AG20443 (cell line): ENCODE results near the gene CBFA2T3.
A peak's percentile ranks its signal among the peaks of the same experiment; 100 is the strongest.

Source experiments
- DNase-seq: peaks from one replicate; pipeline ENCODE4 v3.0.0; 2012; ENCODE audit warnings: low spot score, mixed read lengths

CBFA2T3 gene

DNA sequence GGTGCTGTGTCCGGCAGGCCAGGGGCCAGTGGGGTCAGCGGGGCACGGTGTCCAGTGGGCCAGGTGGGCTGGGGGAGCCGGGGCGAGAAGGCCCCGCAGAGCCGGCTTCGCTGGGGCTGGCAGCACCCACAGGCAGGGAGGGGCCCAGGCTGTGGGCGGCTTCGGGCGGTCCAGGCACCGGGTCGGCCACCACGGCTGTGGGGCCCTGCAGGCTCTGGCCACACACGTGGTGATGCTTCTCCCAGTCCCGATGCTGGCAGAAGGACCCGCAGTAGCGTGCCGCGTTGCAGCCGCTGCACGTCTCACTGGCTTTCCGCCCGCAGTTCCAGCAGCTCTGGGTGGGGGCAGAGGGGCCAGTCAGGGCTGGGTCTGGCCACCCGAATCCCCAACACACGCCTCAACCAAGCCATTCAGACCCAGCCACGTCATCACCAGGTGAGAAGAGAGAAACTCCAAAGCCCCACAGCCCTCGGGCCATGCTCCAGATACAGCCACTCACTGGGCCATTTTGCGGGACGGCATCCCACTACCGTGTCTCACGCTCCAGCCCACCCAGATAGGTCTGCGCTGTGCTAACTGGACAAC, 100.0 kb downstream of the CBFA2T3 start:
- DNase-seq, result no peak

DNA sequence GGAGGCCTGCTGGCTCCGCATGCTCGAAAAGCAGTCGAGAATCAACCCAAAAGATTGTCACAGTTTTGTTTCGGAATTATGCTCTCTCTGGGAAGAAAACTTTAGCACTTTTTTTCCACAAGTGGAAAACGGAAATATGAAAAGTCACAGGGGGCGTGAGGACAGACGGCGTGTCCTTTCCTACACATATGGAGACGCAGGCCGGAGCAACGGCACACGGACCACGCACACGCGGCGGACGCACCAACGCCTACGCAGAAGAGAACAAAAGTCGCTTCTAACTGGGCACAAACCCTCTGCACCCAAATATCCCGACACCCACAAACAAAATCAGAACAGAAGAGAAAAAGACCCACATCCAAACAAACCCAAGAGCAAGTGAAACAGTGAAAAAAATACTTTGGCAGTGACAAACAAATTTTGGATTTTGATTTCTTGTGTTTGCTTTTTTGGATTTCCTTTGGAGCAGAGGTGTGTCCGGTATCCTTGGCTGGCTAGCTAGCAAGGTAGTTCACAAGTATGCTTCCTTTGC, 101.2 kb downstream of the CBFA2T3 start:
- DNase-seq, result no peak

DNA sequence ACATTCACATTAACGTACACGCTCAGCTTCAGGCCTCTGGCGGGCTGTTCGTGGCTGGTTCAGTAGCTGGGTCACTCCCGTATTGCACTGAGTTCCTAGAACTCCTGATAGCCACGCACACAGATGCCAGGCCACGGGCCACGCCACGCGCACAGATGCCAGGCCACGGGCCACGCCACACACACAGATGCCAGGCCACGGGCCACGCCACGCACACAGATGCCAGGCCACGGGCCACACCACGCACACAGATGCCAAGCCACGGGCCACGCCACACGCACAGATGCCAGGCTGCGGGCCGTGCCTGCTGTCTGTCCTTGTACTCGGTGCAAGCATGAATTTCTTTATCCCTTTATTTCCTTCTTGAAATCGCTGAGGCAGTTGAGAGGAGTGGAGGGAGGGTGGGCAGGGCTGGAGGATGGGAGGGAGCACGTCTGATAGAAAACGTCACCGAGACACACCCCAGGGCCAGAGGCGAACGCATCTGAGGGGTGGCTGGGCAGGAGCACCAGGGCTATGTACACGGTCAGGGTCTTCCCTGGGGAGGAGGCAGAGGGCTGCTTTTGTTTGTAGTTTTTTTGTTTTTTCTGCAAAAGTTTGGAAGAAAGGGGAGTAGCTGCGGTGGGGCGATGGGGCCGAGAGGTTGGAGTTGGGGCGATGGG, 101.9 kb downstream of the CBFA2T3 start:
- no peak for DNase-seq

DNA sequence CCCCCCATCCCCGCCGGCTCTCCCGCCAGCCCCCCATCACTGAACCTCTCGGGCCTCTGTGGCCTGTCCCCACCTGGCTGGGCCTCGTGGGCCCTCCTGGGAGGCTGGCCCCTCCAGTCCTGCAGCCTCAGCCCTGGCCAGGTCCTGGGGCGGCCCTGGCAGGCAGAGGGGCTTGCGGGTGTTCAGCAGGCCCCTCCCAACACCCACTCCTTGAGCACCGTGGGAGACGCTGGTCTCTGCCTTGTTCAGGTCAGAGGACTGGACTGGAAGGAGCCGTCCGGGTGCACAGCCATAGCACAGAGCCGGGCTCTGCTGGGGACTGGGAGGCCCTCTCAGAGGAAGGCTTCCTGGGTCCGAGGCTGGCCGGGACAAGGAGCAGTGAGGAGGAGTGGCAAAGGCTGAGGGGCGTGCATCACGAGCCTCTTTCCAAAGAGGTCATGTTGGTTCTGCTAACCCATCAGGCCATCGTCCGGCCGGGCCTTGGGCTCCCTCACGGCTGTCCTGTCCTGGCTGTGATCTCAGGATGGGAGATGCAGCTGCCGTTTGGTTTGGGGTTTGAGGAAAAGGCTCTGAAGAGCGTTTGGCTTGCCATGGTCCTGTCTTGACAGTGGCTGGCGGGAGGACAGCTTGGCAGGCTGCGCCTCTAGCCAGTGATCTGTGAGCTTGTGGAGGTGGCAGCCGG, 104.2 kb downstream of the CBFA2T3 start:
- no peak for DNase-seq

DNA sequence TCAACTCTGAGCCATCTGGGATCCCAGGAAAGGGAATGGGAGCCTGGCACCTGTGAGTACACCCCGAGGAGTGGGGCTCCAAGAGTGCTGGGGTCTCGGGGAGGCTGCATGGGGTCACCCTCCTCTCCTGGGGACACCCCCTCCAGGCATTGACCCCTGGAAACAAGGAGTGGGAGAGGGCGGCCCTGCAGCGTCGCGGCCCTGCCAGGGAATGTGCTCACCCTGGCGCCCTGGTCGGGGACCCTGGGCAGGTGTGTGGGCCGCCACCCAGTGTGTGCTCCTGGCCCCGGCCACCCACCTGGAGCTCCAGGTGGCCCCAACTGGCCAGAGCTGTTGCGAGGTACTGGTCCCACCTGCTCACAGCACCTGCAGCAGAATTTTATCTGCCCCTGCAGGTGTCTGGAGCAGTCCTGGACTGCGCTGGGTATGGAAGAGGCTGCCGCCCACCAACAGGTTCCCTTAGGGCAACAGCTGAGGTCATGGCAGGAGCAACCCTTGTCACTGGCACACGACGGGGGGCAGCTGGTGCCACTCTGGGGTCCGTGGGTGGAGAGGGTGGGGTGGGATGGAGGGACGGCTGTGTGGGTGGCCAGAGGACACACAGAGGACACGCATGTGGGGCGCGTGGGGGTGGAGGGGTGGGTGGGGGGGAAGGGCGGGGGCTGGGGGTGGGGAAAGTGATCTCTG, 105.1 kb downstream of the CBFA2T3 start:
- DNase-seq, result no peak

DNA sequence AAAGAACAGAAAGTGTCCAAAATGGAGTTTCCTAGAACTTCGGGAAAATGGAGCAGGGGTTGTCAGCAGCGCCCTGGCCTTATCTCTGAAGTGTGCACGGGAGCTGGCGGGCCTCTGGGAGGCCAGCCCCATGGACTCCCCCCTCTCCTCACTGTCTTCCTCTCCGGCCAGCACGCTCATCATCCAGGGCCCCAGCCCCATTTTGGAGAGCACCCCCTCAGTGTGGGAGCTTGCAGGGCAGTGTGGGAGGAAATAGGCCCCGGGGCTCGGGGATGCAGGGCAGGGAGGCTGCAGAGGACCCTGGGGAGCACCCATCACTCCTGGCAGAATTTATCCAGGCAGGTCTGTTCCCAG, 105.7 kb downstream of the CBFA2T3 start:
- no peak for DNase-seq

DNA sequence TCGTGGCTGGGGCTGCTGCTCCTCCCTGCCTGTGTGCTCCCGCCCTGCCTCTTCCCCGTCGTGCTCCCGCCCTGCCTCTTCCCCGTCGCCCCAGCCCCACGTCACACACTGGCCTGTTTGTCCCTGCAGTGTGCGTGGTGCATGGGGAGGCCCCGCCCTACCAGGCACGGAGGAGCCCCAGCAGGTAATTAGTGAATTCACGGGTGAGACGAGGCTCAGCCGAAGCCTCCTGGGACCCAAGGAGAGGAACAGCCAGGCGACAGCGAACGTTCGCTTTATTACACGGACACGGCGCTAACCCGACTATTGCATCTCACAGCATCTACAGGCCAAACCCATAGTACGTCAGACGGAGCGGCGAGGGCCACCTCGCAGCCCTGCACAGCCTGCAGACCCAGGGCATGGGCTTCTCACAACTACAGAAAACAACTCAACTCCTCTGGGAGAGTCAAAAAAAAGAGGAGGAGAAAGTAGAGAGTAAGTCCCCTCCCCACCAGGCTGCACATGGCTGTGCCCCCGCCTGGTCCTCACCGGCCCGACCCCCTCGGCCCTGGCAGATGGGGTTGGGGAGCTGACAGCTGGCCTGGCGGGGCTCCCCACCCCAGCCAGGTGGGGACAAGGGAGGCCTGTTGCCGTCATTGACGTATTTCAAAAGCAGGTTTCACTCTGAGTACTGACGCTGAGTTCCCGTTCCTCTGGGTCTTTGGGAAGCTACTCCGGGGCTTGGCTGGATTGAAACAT, 106.2 kb downstream of the CBFA2T3 start:
- no peak for DNase-seq

DNA sequence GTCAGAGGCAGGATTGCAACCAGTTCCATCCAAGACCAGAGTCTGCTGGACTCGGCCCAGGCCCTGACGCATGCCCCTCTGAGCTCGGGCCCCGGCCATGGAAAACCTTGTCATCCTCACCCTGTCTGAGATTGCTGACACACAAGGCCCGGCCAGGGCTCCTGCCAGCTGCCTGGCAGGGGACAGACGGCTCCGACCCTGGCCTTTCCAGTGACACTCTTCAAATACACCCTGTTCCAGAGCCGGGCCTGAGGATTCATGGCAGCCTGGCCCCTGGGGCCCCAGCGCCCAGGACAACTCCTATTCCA, 107.4 kb downstream of the CBFA2T3 start:
- DNase-seq, result peak; percentile 46

DNA sequence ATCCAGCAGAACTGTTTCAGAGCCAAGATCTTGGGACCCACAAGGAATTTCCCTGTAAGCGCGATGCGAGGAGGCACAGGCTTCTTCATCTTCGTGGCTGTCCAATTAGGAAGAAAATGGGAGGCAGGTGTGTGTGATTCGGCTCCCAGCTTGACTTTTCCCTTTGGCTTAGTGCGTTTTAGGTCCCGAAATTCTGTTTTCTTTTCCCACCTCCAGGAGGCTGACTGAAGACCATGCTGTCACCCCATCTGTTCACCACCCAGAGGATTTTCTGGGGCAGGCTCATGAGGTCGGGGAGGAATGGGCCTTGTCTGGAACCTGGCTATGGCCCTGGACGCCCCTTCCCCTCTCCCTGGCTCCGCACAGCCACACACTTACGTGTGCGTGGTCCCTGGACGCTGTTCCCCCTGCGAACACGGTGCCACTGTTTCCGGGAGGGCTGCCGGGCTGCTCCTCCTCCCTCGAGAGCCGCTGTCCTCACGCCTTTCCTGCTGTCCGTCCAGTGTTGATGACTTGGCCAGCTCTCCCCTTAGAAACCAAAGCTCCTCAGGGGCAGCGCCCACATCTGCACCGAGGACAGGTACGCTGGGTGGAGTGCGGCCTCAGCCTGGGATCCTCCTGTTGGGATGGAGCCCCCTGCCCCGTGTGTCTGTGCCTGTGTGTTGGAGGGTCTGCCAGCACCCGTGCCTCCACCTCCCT, 107.9 kb downstream of the CBFA2T3 start:
- DNase-seq, result no peak

DNA sequence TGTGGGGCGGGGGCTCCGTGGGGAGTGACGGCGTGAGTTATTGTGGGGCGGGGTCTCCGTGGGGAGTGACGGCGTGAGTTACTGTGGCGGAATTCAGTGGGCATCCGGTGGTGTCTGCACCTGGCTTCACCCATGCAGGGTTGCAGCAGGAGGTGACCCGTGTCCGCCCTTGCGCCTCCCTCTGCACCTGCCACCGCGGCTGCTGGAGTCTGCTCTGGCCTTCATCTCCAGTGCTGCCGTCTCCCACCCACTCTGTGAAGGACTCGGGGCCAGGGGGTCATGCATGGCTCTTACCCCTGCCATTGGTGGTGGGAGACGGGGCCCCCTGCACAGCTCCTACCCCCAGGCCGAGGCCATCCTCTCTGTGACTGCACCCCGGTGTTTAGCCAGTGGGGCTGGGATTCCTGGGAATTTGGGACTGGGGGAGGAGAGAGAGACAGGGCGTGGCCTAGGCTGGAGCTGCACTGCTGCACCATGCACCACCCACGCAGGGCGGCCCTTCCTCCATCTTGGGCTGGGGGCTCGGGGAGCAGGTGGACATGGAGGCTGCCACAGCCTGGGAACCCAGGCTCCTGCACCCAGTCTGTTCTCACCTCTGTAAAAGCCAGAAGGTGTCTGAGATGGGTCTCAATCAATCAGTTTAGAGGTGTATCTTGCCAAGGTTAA, 109.3 kb downstream of the CBFA2T3 start:
- no peak for DNase-seq

DNA sequence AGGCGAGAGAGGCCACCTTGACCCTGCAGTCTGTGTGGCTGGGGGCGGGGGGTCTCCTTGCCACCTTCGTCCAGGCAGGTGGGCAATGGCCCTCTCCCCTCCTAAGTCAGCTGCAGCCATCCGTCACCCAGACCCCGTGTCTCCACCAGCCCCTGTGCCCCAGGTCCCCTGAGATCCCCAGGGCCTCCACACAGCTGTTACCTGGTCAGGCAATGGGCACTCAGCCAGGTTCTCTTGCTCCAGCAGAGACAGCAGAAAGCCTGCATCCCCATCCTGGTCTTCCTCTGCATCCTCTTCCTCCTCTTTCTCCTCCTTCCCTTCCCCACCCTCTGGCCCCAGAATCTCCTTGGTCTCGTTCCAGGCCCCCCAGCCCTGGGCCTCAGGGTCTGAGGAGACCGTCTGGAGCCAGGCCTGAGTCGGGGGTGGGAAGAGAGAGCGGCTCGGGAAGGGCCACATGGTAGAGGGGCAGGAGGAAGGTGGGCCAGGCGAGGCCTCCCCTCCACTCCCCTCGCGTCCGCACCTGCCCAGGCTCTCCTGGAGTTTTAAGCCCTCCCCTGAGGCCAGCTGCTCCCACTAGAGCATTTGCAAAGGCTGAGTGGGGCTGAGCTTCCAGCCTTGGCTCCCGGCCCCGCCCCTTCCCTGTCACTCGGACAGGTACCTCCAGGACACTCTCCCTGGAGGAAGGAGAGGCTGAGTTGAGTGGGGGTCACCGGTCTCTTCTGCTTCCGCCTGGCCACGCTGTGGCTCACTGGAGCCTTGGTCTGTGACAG, 110.7 kb downstream of the CBFA2T3 start, which contains the start of gene PABPN1L:
PABPN1L (minus strand) TSS at position 510 of the 770 bp plus-strand sequence; CDS start at position 456, 54 bp downstream.
- DNase-seq, result no peak

DNA sequence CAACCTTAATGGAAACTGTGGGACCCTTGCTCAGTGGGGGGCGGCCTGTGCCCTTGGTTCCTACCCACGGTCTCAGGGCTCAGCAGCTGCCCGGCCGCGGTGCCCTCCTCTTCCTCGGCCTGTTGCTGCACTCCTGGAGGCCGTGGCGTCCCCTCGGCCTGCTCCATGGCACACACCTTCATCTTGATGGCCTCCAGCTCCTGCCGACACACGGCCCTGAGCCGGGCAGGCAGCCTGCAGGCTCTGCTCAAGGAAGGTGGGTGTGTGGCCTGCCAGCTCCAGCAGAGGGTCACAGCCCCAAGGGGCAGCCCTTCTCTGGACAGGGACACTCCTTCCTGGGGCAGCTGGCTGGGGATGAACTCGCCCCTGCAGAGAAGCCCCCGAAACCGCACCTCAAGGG, 111.3 kb downstream of the CBFA2T3 start:
- no peak for DNase-seq

DNA sequence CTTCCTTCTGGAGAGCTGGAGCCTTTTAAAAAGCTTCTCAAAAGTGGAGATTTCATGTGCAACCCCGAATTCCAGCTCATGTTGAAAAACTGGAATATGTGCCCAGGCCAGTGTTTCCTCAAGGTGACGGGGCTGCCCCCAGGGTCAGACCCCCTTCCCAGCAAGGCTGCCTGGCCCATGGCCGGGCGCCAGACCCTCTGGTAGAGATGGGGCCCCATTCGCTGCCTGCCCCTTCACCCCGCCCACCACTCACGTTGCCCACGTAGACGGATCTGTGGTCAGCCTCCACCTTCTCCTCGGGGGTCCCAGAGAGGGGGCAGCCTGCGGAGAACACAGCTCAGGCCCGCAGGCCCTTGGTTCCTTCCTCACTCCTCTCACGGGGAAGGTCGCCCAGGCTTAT, 111.7 kb downstream of the CBFA2T3 start:
- DNase-seq, result no peak

DNA sequence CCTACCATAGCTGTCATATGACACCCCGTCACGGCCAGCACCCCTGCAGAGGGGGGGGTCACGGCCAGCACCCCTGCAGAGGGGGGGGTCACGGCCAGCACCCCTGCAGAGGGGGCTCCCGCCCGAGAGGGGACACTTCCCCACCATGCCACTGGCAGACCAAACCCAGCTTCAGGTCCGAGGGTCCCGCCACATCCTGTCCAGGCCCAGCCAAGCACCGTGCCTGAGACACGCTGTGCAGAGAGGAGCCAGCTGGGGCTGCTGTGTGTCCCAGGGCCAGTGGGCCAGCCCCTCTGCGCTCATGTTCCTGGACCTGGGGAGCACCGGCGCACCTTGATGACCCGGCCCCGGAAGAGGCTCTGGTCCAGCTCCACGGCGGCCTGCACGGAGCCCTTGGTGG, 112.5 kb downstream of the CBFA2T3 start:
- DNase-seq, result no peak

DNA sequence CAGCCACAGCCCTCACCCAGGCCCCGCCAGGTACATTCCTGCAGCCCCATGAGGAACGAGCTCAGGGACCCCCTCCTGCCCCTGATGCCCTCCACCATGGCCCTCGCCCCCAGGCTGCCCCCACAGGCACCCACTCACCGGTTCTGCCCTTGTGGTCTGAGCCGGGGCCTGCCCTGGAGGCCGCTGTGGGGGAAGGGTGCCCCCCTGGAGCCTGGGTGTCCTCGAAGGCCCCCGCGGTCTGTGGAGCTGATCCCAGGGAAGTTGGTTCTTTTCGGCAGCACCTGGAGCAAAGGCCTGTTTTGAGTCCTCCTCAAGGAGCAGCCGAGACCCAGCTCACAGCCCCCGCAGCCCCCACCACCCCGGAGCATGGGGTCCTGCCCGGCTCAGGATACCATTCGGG, 112.9 kb downstream of the CBFA2T3 start:
- DNase-seq, result no peak

DNA sequence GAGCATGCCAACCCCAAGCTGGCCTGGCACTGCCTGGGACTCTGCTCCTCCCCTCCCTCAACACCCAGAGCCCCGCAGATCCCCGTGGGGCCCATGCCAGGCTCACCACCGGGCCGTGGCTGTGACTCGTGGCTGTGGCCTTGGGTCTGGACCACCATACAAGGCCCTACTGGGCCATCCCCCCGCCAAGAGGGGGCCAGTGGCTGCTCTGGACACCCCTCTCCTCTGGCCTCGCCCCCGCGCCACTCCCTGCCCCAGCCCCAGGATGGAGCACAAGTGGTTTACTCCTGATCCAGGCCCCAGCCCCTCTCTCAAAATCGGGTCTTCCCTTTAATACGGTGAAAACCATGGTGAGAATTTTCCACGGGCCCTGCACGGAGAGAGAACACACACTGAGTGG, 113.6 kb downstream of the CBFA2T3 start:
- no peak for DNase-seq

DNA sequence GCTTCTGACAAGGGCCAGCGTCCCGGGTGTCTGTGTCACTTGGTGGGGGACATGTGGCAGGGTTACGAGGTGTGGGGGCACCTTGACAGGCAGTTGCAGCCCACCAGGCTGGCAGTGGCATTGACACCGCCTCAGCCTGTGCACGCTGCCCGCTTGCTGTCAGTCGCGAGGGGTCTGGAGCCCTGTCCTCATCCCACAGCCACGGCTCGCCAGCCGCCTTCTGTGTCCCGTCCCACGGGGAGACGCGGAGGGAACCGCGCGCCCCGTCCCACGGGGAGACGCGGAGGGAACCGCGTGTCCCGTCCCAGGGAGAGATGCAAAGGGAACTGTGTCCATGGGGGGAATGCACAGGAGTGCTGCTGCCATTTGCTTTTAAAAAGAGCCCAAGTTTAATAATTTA, 114.0 kb downstream of the CBFA2T3 start:
- DNase-seq, result no peak

DNA sequence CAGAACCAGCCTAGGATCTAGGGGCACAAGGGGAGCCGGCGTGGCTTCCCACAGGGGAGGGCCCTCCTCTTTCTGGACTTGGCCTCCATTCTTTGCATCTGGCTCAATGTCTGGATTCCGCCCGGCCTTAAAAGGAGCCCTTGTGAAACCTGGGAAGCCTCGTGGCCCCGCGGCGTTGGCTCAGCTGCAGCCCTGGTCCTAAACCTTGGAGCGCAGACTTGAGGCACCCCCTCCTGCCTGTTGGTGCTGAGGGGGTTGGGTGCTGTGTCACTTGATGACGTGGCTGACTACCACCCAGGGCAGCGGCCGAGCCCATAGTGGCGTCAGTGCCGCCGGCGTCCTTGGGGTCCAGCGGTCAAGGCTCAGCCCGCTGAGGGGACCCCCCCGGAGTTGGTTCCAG, 115.6 kb downstream of the CBFA2T3 start:
- DNase-seq, result no peak

DNA sequence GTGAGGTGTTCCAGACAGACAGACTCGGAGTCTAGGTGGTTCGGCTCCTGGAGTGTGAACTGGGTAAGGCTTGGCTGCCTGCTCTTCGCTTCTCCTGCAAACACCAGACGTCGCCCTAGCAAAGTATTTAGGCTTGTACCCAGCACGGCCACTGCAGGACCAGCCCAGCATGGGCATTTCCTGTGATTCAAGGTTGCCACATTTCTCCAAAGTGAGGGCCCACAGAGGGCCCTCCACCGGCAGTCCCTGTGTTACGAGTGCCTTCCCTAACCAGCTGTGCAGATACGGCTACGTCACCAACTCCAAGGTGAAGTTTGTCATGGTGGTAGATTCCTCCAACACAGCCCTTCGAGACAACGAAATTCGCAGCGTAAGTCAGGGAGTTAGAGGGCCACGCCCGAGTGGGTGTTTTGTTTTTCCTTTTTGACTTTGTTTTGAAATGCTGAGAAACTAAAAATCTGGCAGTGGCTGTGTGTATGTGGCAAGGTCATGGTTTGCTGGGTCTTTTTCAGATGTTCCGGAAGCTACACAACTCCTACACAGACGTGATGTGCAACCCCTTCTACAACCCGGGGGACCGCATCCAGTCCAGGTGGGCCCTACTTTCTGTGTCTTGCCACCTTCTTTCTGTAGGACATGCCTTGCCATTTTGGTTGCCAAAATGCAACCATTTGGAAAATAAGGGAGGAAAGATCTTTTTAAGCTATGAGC, 117.5 kb downstream of the CBFA2T3 start:
- DNase-seq, result no peak
